Kidney epithelial cell (primary cell): ENCODE results near the gene ARHGDIG. TPM values are rescaled to one million over a fixed set of nuclear protein-coding genes. Genes with fewer than 3 reads are reported as not detected.

Source experiments
- DNase-seq: peaks from one replicate; pipeline ENCODE4 v3.0.0-alpha.2; 2010; ENCODE audit warnings: low read depth
- H3K27me3 ChIP-seq: 2 replicates; pipeline ENCODE4 v1.6.0; 2011; ENCODE audit warnings: low read length; ENCODE audit not compliant: control insufficient read depth, insufficient read depth
- H3K36me3 ChIP-seq: 2 replicates; pipeline ENCODE4 v1.5.1; 2011; ENCODE audit warnings: low read length; ENCODE audit not compliant: control insufficient read depth, insufficient read depth
- H3K4me3 ChIP-seq: 2 replicates; pipeline ENCODE4 v1.5.1; 2011; ENCODE audit warnings: low read depth, mild to moderate bottlenecking, control low read depth, low read length
- CTCF ChIP-seq: IDR thresholded peaks from 2 replicates; pipeline ENCODE4 v1.5.1; 2011; ENCODE audit warnings: mild to moderate bottlenecking, moderate library complexity, low read length, control low read depth, inconsistent platforms; ENCODE audit not compliant: insufficient read depth, poor library complexity, severe bottlenecking
- total RNA-seq: library from RNA; depleted of rRNA; stranded (reverse); fragments of >200 nt; gene quantifications from 2 replicates; pipeline ENCODE4 v1.2.3, GENCODE V29; 2015

Gene ARHGDIG
- total RNA-seq, 1 donor from 2014 or later: 0.96 TPM

- no peaks in the 10 kb centered on the region for H3K27me3 ChIP-seq
- no peaks in the 10 kb centered on the region for H3K36me3 ChIP-seq
- DNase-seq: no peak
- no peak for TF ChIP-seq CTCF
- no peak overlapping the region for H3K4me3 ChIP-seq
Measured at GRCh38 chr16:320206-320605, 39.8 kb downstream of the ARHGDIG start.

- H3K36me3 ChIP-seq: no peaks in the 10 kb centered on the region
- TF ChIP-seq CTCF: no peak
- H3K4me3 ChIP-seq: no peak overlapping the region
- no peaks in the 10 kb centered on the region for H3K27me3 ChIP-seq
- DNase-seq: no peak
Measured at GRCh38 chr16:321532-321931, 41.1 kb downstream of the ARHGDIG start.

- H3K4me3 ChIP-seq: no peak overlapping the region
- H3K27me3 ChIP-seq: no peaks in the 10 kb centered on the region
- no peaks in the 10 kb centered on the region for H3K36me3 ChIP-seq
- DNase-seq: no peak
- TF ChIP-seq CTCF: no peak
Measured at GRCh38 chr16:322476-323143, 42.2 kb downstream of the ARHGDIG start.

GRCh38 chr16:324201-324450, 43.7 kb downstream of the ARHGDIG start:
- Histone ChIP-seq H3K4me3 (no peak overlapping the region), H3K36me3 (no peaks in the 10 kb centered on the region), H3K27me3 (no peaks in the 10 kb centered on the region)
- no peak for DNase-seq
- no peak for TF ChIP-seq CTCF

GRCh38 chr16:324451-325334, 44.3 kb downstream of the ARHGDIG start:
- no peaks in the 10 kb centered on the region for H3K27me3 ChIP-seq
- no peaks in the 10 kb centered on the region for H3K36me3 ChIP-seq
- H3K4me3 ChIP-seq: no peak overlapping the region
- no peak for DNase-seq
- TF ChIP-seq CTCF: no peak
